Non-pigmented ciliary epithelial cell (primary cell): Measurements from ENCODE around the gene GPR183.
"Not testable (repeated sequence)": the region's sequence is repeated elsewhere in the genome, so short reads cannot be mapped to it uniquely, and the experiment has no call there.

Source experiments
- DNase-seq: peaks from one replicate; pipeline ENCODE4 v3.0.0-alpha.2; 2010; ENCODE audit warnings: low read depth

Gene GPR183

DNA sequence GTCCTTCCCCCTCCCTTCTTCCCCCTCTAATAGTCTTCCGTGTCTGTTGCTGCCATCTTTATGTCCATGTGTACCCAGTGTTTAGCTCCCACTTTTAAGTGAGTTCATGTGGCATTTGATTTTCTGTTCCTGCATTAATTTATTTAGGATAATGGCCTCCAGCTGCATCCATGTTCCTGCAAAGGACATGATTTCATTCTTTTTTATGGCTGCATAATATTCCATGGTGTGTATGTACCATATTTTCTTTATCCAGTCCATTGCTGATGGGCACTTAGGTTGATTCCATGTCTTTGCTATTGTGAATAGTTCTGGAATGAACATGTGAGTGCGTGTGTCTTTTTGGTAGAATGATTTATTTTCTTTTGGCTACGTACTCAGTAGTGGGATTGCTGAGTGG is 58.0 kb downstream of the GPR183 start:
- not testable (repeated sequence) for DNase-seq

DNA sequence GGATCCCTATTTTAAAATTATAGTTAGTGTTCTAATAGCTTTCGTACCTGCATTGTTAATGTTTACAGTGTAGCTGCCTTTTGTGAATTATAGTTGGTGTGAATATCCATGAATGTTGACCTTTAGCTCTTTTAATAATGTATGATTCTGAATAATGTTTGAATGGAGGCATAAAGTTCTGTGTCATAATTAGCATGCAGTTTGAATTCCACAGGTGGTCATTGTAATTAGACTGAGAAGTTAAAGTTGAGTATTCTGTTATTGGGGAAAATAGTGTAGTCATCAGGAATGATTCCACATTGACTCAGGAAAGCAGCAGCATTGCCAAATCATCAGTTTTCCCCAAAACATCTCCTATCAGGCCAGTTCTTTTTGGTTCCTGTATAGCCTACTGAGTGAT is 61.1 kb downstream of the GPR183 start:
- no peak for DNase-seq
